ENCODE data around the gene DRD2.

DNA sequence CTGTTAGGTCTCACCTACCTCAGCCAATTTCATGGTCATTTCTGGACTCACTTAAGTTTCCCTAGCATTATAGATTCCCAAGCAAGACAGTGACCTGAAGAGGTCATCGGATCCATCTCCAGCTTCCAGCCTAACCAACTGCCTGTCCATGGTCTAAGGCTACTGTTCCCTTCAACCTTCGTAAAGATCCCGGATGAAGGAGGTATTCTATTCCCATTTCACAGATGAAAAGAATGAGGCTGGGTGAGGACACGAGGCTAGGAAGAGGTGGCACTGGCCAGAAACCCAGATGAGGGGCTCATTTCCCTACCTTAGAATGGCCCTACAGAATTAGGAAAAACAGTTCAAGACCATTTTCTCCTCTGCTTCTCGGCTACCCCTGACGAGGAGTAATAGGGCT is 31.3 kb upstream of the DRD2 start:
- TF ChIP-seq, protein P1, sequence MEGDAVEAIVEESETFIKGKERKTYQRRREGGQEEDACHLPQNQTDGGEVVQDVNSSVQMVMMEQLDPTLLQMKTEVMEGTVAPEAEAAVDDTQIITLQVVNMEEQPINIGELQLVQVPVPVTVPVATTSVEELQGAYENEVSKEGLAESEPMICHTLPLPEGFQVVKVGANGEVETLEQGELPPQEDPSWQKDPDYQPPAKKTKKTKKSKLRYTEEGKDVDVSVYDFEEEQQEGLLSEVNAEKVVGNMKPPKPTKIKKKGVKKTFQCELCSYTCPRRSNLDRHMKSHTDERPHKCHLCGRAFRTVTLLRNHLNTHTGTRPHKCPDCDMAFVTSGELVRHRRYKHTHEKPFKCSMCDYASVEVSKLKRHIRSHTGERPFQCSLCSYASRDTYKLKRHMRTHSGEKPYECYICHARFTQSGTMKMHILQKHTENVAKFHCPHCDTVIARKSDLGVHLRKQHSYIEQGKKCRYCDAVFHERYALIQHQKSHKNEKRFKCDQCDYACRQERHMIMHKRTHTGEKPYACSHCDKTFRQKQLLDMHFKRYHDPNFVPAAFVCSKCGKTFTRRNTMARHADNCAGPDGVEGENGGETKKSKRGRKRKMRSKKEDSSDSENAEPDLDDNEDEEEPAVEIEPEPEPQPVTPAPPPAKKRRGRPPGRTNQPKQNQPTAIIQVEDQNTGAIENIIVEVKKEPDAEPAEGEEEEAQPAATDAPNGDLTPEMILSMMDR (IDR thresholded peaks at IDR 0.05): no peak
- TF ChIP-seq POLR2A (IDR thresholded peaks at IDR 0.05): no peak
- TF ChIP-seq EP300 (IDR thresholded peaks at IDR 0.05): no peak
